PFSK-1 (cell line): ENCODE measurements around the gene MDFIC.

Experiments used
- FOXP2 ChIP-seq: optimal IDR thresholded peaks from 2 replicates; pipeline ENCODE3; 2011; ENCODE audit warnings: borderline replicate concordance, control low read depth, inconsistent platforms; ENCODE audit not compliant: insufficient read depth; ENCODE audit errors: extremely low read length, extremely low read depth
- POLR2AphosphoS5 ChIP-seq: IDR thresholded peaks from 2 replicates; pipeline ENCODE4 v1.6.1; 2012; ENCODE audit warnings: low read depth, mild to moderate bottlenecking, control low read depth, low read length, moderate library complexity
- REST ChIP-seq, 2 experiments: IDR thresholded peaks; 2 replicates each; pipeline versions ENCODE4 v1.6.1 to v1.8.0; 2011 to 2012; ENCODE audit warnings: low read depth in 2 of 2, low read length in 2 of 2, control low read depth in 1 of 2, inconsistent platforms in 1 of 2, mild to moderate bottlenecking in 1 of 2, moderate library complexity in 1 of 2; ENCODE audit not compliant: insufficient read depth in 1 of 2
- SIN3A ChIP-seq: IDR thresholded peaks from 2 replicates; pipeline ENCODE4 v1.6.1; 2012; ENCODE audit warnings: mild to moderate bottlenecking, low read length, moderate library complexity, borderline replicate concordance; ENCODE audit not compliant: insufficient read depth
- TAF1 ChIP-seq: IDR thresholded peaks from 2 replicates; pipeline ENCODE4 v1.6.1; 2012; ENCODE audit warnings: low read length, control low read depth, borderline replicate concordance; ENCODE audit not compliant: insufficient read depth

GRCh38 chr7:115034515-115034914, 112.6 kb downstream of the MDFIC start:
- TF ChIP-seq REST (IDR thresholded peaks at IDR 0.05; ENCODE audit: insufficient read depth in 1 of 2, low read depth in 2 of 2, low read length in 2 of 2) (no peak), POLR2AphosphoS5 (no peak), TAF1 (no peak), SIN3A (no peak), FOXP2 (no peak)
